A549 (cell line): Measurements from ENCODE around the gene ADGRL3. TPM values are rescaled to one million over a fixed set of nuclear protein-coding genes. Genes with fewer than 3 reads are reported as not detected.

Source experiments
- ATAC-seq, 2 experiments: fragments of 200-7000 bp in 1 of 2; fragments of >200 bp in 1 of 2; cut with Nextera tagmentation in 1 of 2; cut with Tn5 transposase in 1 of 2; 3 replicates each; pipeline versions ENCODE4 v1.8.0 to v1.9.1; 2018 to 2020; ENCODE audit warnings: mild to moderate bottlenecking in 1 of 2, moderate library complexity in 1 of 2
- CTCF ChIA-PET: fragments of 300-600 bp; sonication (Branson Sonifier 250); formaldehyde crosslinking; extraction: SDS; loops from one replicate; lab custom pipeline; 2021; ENCODE audit warnings: antibody characterized with exemption, inconsistent platforms; lab: Yijun Ruan, JAX
- POLR2A ChIA-PET: fragments of 350-600 bp; formaldehyde crosslinking; extraction: SDS; loops from one replicate; lab custom pipeline; 2021; ENCODE audit warnings: antibody characterized with exemption, inconsistent platforms; lab: Yijun Ruan, JAX
- DNase-seq, 2 experiments: peaks; one replicate each; pipeline versions ENCODE4 v3.0.0 to v3.0.0-alpha.2; 2011 to 2016; ENCODE audit warnings: low read depth in 1 of 2, low spot score in 1 of 2
- FAIRE-seq: peaks from 2 replicates; lab custom pipeline; 2011; peaks lifted over from hg19 to GRCh38; lab: Jason Lieb, UNC
- H3K27ac ChIP-seq, 2 experiments: fragments of >200 bp; sonication (Bioruptor Twin); formaldehyde crosslinking; 3 replicates each; pipeline ENCODE4 v1.5.1; 2016 to 2017
- H3K4me1 ChIP-seq: fragments of >200 bp; sonication (Bioruptor Twin); formaldehyde crosslinking; 3 replicates; pipeline ENCODE4 v1.6.1; 2016
- H3K4me2 ChIP-seq: fragments of >200 bp; sonication (Bioruptor Twin); formaldehyde crosslinking; 3 replicates; pipeline ENCODE4 v1.6.1; 2016
- H3K4me3 ChIP-seq: fragments of >200 bp; sonication (Bioruptor Twin); formaldehyde crosslinking; 3 replicates; pipeline ENCODE4 v1.5.1; 2016
- H3K9me3 ChIP-seq: fragments of >200 bp; sonication (Bioruptor Twin); formaldehyde crosslinking; 3 replicates; pipeline ENCODE4 v1.6.1; 2016
- ATOH8 ChIP-seq: fragments of 250-450 bp; sonication (Bioruptor Pico); IDR thresholded peaks from 2 replicates; pipeline ENCODE4 v1.5.0; 2020; ENCODE audit warnings: low read depth, mild to moderate bottlenecking, moderate library complexity
- BHLHE40 ChIP-seq: IDR thresholded peaks from 2 replicates; pipeline ENCODE4 v1.6.1; 2012; ENCODE audit warnings: low read depth, low read length, inconsistent platforms
- CHD2 ChIP-seq: fragments of 150-350 bp; IDR thresholded peaks from 2 replicates; pipeline ENCODE4 v1.6.1; 2014; ENCODE audit warnings: low read length; ENCODE audit not compliant: partially characterized antibody
- CTCF ChIP-seq: fragments of >200 bp; sonication (Bioruptor Twin); formaldehyde crosslinking; IDR thresholded peaks from 3 replicates; pipeline ENCODE4 v1.5.1; 2016
- E2F6 ChIP-seq: IDR thresholded peaks from 2 replicates; pipeline ENCODE4 v1.6.1; 2012; ENCODE audit warnings: low read depth, borderline replicate concordance
- ELK1 ChIP-seq: fragments of 150-350 bp; IDR thresholded peaks from 2 replicates; pipeline ENCODE4 v1.6.1; 2014; ENCODE audit warnings: low read depth, mild to moderate bottlenecking, low read length
- FOXS1 ChIP-seq: fragments of 250-450 bp; sonication (Bioruptor Pico); IDR thresholded peaks from 2 replicates; pipeline ENCODE4 v1.5.0; 2020; ENCODE audit warnings: mild to moderate bottlenecking, moderate library complexity
- HES2 ChIP-seq: fragments of >200 bp; sonication (Bioruptor Twin); formaldehyde crosslinking; IDR thresholded peaks from 2 replicates; pipeline ENCODE4 v1.6.1; 2016
- HEYL ChIP-seq: fragments of 250-450 bp; sonication (Bioruptor Pico); IDR thresholded peaks from 2 replicates; pipeline ENCODE4 v1.8.0; 2021; ENCODE audit warnings: mild to moderate bottlenecking, moderate library complexity
- HMGXB4 ChIP-seq: fragments of 250-450 bp; sonication (Bioruptor Pico); IDR thresholded peaks from 2 replicates; pipeline ENCODE4 v1.5.0; 2021; ENCODE audit warnings: mild to moderate bottlenecking, moderate library complexity, borderline replicate concordance
- HOXB5 ChIP-seq: fragments of 250-450 bp; sonication (Bioruptor Pico); IDR thresholded peaks from 2 replicates; pipeline ENCODE4 v1.5.0; 2020; ENCODE audit warnings: mild to moderate bottlenecking, moderate library complexity
- KDM5A ChIP-seq: fragments of 200-600 bp; sonication (generic); IDR thresholded peaks from 2 replicates; pipeline ENCODE4 v1.6.1; 2016; ENCODE audit warnings: antibody characterized with exemption, mild to moderate bottlenecking
- MAFK ChIP-seq: fragments of 450-650 bp; IDR thresholded peaks from 2 replicates; pipeline ENCODE4 v1.6.1; 2014; ENCODE audit not compliant: partially characterized antibody
- NPAS2 ChIP-seq: fragments of 250-450 bp; sonication (Bioruptor Pico); IDR thresholded peaks from 2 replicates; pipeline ENCODE4 v1.8.0; 2022; ENCODE audit warnings: mild to moderate bottlenecking, moderate library complexity, borderline replicate concordance
- NR3C1 ChIP-seq: fragments of >200 bp; sonication (Bioruptor Twin); formaldehyde crosslinking; IDR thresholded peaks from 3 replicates; pipeline ENCODE4 v1.6.1; 2017
- PHF8 ChIP-seq: fragments of 200-600 bp; sonication (generic); IDR thresholded peaks from 2 replicates; pipeline ENCODE4 v1.6.1; 2016; ENCODE audit warnings: low read depth, mild to moderate bottlenecking, antibody characterized with exemption, moderate library complexity, borderline replicate concordance
- POLR2A ChIP-seq: IDR thresholded peaks from 2 replicates; pipeline ENCODE4 v1.6.1; 2012; ENCODE audit warnings: mild to moderate bottlenecking, low read length
- POLR2AphosphoS2 ChIP-seq: conservative IDR thresholded peaks from 2 replicates; pipeline ENCODE4 v1.6.1; 2012; ENCODE audit warnings: low read length, improper control_type of control experiment, inconsistent platforms
- RAD21 ChIP-seq, 2 experiments: fragments of >200 bp in 1 of 2; sonication (Bioruptor Twin) in 1 of 2; formaldehyde crosslinking in 1 of 2; IDR thresholded peaks in 1 of 2; conservative IDR thresholded peaks in 1 of 2; 2 replicates in 1 of 2; 3 replicates in 1 of 2; pipeline ENCODE4 v1.6.1; 2012 to 2018; ENCODE audit warnings: inconsistent platforms in 1 of 2
- TFCP2L1 ChIP-seq: fragments of 250-450 bp; sonication (Bioruptor Pico); IDR thresholded peaks from 2 replicates; pipeline ENCODE4 v1.5.0; 2021; ENCODE audit warnings: mild to moderate bottlenecking
- TP53 ChIP-seq: fragments of 250-450 bp; sonication (Bioruptor Pico); IDR thresholded peaks from 2 replicates; pipeline ENCODE4 v1.5.0; 2021; ENCODE audit warnings: mild to moderate bottlenecking, moderate library complexity
- ZSCAN20 ChIP-seq: fragments of 250-450 bp; sonication (Bioruptor Pico); IDR thresholded peaks from 2 replicates; pipeline ENCODE4 v1.8.0; 2022; ENCODE audit warnings: mild to moderate bottlenecking, moderate library complexity
- WGBS: methylation state at CpG from one replicate; pipeline ENCODE4 v1.1.6; 2017; ENCODE audit errors: missing lambda C conversion rate; 5-methylcytosine and 5-hydroxymethylcytosine counted together
- polyA plus RNA-seq, 4 experiments: library from polyadenylated mRNA; depleted of rRNA in 3 of 4; stranded (reverse); fragments of >200 nt; fragmentation: RNase III in 1 of 4; extraction: RNeasy Plus Mini Kit Qiagen cat#74134 plus additional on column Dnase treatment in 1 of 4; gene quantifications; 2 replicates in 3 of 4; 3 replicates in 1 of 4; pipeline ENCODE4 v1.2.3, GENCODE V29; 2011 to 2017

The ADGRL3 gene
- polyA plus RNA-seq, 2 of the 4 experiments (the other 2 are of a cell fraction) = 0.05 to 0.12 TPM

- no peak for ATAC-seq
- POLR2A ChIA-PET = no interaction called here
- FAIRE-seq = no peak
Measured at GRCh38 chr4:61400439-61401038, 200.4 kb downstream of the ADGRL3 start.

GRCh38 chr4:61401771-61402170, 201.6 kb downstream of the ADGRL3 start:
- Histone ChIP-seq H3K4me1 (no peaks in the 10 kb centered on the region), H3K27ac (no peak overlapping the region), H3K9me3 (no peaks in the 10 kb centered on the region), H3K4me3 (no peak overlapping the region), H3K4me2 (no peak overlapping the region)
- DNase-seq (no peak), FAIRE-seq (no peak), ATAC-seq (no peak)
- CTCF ChIA-PET = no interaction called here
- no peak for TF ChIP-seq TFCP2L1 (CRISPR knock-in tag)
- TF ChIP-seq FOXS1 (CRISPR knock-in tag) = no peak
- TF ChIP-seq PHF8 = no peak
- no peak for TF ChIP-seq HOXB5 (CRISPR knock-in tag)
- no peak for TF ChIP-seq TP53 (CRISPR knock-in tag)
- POLR2A ChIA-PET = no interaction called here

More at GRCh38 chr4:61400439-61401038, 200.4 kb downstream of the ADGRL3 start:
- TF ChIP-seq TFCP2L1 (CRISPR knock-in tag) = no peak
- TF ChIP-seq ELK1 = no peak
- TF ChIP-seq HES2 = no peak
- TF ChIP-seq NR3C1 = no peak
- H3K27ac ChIP-seq = no peak overlapping the region
- 55% methylated on average over 1 of the region's 1 CpG for WGBS
- no peaks in the 10 kb centered on the region for H3K4me1 ChIP-seq
- CTCF ChIA-PET = no interaction called here
- DNase-seq = no peak
- H3K4me3 ChIP-seq = no peak overlapping the region
- H3K4me2 ChIP-seq = no peak overlapping the region
- H3K9me3 ChIP-seq = no peaks in the 10 kb centered on the region

- TF ChIP-seq PHF8 (no peak), NPAS2 (CRISPR knock-in tag) (no peak), BHLHE40 (no peak), E2F6 (no peak), POLR2A (no peak), RAD21 (conservative IDR thresholded peaks at IDR 0.05 in 1 of 2, IDR thresholded peaks at IDR 0.05 in 1 of 2) (no peak), HEYL (CRISPR knock-in tag) (no peak), MAFK (no peak), ZSCAN20 (CRISPR knock-in tag) (no peak)
- no peak for FAIRE-seq
- ATAC-seq = no peak
- ChIA-PET CTCF (no interaction called here), POLR2A (no interaction called here)
- Histone ChIP-seq H3K27ac (no peak overlapping the region), H3K4me3 (no peak overlapping the region), H3K9me3 (no peaks in the 10 kb centered on the region), H3K4me2 (no peak overlapping the region), H3K4me1 (no peaks in the 10 kb centered on the region)
- WGBS = 67% methylated on average over 1 of the region's 1 CpG
- DNase-seq = no peak
Measured at GRCh38 chr4:61405307-61405706, 205.2 kb downstream of the ADGRL3 start.

- CTCF ChIA-PET = no interaction called here
- ATAC-seq (no peak), FAIRE-seq (no peak), DNase-seq (no peak)
- Histone ChIP-seq H3K27ac (no peak overlapping the region), H3K4me1 (no peaks in the 10 kb centered on the region), H3K4me2 (no peak overlapping the region), H3K4me3 (no peak overlapping the region), H3K9me3 (no peaks in the 10 kb centered on the region)
- WGBS = 16% methylated on average over 2 of the region's 2 CpGs
- POLR2A ChIA-PET = no interaction called here
- TF ChIP-seq CHD2 (no peak), BHLHE40 (no peak), POLR2AphosphoS2 (no peak), KDM5A (no peak), ATOH8 (CRISPR knock-in tag) (no peak), ELK1 (no peak), HMGXB4 (CRISPR knock-in tag) (no peak), CTCF (no peak)
Measured at GRCh38 chr4:61406677-61407076, 206.6 kb downstream of the ADGRL3 start.
